HG02759 (cell line): ENCODE measurements around the gene PFKFB2.

Experiments
- ATAC-seq: cut with Tn5 transposase; IDR thresholded peaks from one replicate; pipeline ENCODE4 v1.9.1; 2021; ENCODE audit warnings: mild to moderate bottlenecking, moderate library complexity; ENCODE audit not compliant: unreplicated experiment

The PFKFB2 gene

GRCh38 chr1:207088161-207088560 lies 35.1 kb downstream of the PFKFB2 start:
- no peak for ATAC-seq

GRCh38 chr1:207088701-207089626 lies 35.9 kb downstream of the PFKFB2 start, which contains the start of gene C4BPB:
Gene C4BPB (plus strand): TSS chr1:207088860. CDS start chr1:207089532, 672 bp downstream.
- ATAC-seq: no peak

GRCh38 chr1:207089627-207090355 lies 36.7 kb downstream of the PFKFB2 start:
- ATAC-seq: no peak

GRCh38 chr1:207091200-207091908 lies 38.3 kb downstream of the PFKFB2 start:
- ATAC-seq: no peak

- no peak for ATAC-seq
Observed at GRCh38 chr1:207093944-207094343, 40.9 kb downstream of the PFKFB2 start.

GRCh38 chr1:207097871-207098324 lies 44.8 kb downstream of the PFKFB2 start:
- ATAC-seq: peak; percentile 96

GRCh38 chr1:207101720-207102119 lies 48.6 kb downstream of the PFKFB2 start:
- no peak for ATAC-seq

- ATAC-seq: no peak
Observed at GRCh38 chr1:207102146-207102545, 49.1 kb downstream of the PFKFB2 start.

- no peak for ATAC-seq
Observed at GRCh38 chr1:207102659-207103058, 49.6 kb downstream of the PFKFB2 start.

- ATAC-seq: no peak
Observed at GRCh38 chr1:207103892-207104373, 50.9 kb downstream of the PFKFB2 start, which contains the start of gene C4BPA. Gene C4BPA (plus strand): TSS chr1:207104233. CDS start chr1:207113026, 8,793 bp downstream.

GRCh38 chr1:207109004-207109403 lies 55.9 kb downstream of the PFKFB2 start:
- ATAC-seq: no peak

- ATAC-seq: no peak
Observed at GRCh38 chr1:207112616-207113296, 59.7 kb downstream of the PFKFB2 start.

- no peak for ATAC-seq
Observed at GRCh38 chr1:207115269-207115668, 62.2 kb downstream of the PFKFB2 start.

GRCh38 chr1:207124389-207124788 lies 71.3 kb downstream of the PFKFB2 start:
- no peak for ATAC-seq

GRCh38 chr1:207128336-207128921 lies 75.4 kb downstream of the PFKFB2 start:
- ATAC-seq: no peak

GRCh38 chr1:207129053-207129452 lies 76.0 kb downstream of the PFKFB2 start:
- ATAC-seq: no peak
